GM20431 (cell line): ENCODE data around the gene CPXM2.

ENCODE experiments used
- in situ Hi-C: fragments of 300-500 bp; cut with MseI, MboI; formaldehyde crosslinking; loops from one replicate; pipeline ENCODE4 v1.15.0; 2020; ENCODE audit warnings: low sequenced_read_pairs; ENCODE audit not compliant: unreplicated experiment

The CPXM2 gene

GRCh38 chr10:123855008-123855684, 36.5 kb downstream of the CPXM2 start:
- in situ Hi-C loops: no loop called here

- in situ Hi-C loops: no loop called here
Measured at GRCh38 chr10:123854498-123854897, 37.1 kb downstream of the CPXM2 start.

GRCh38 chr10:123854003-123854402, 37.6 kb downstream of the CPXM2 start:
- in situ Hi-C loops: no loop called here

- in situ Hi-C loops: no loop called here
Measured at GRCh38 chr10:123852411-123852951, 39.1 kb downstream of the CPXM2 start.

GRCh38 chr10:123848564-123849457, 42.8 kb downstream of the CPXM2 start:
- in situ Hi-C loops: no loop called here

- in situ Hi-C loops: no loop called here
Measured at GRCh38 chr10:123847686-123848432, 43.7 kb downstream of the CPXM2 start.

GRCh38 chr10:123843835-123844234, 47.8 kb downstream of the CPXM2 start:
- in situ Hi-C loops: no loop called here

GRCh38 chr10:123842692-123843385, 48.8 kb downstream of the CPXM2 start:
- in situ Hi-C loops: no loop called here

- in situ Hi-C loops: no loop called here
Measured at GRCh38 chr10:123841560-123841959, 50.0 kb downstream of the CPXM2 start.

GRCh38 chr10:123841115-123841514, 50.5 kb downstream of the CPXM2 start:
- in situ Hi-C loops: no loop called here

GRCh38 chr10:123840714-123841113, 50.9 kb downstream of the CPXM2 start:
- in situ Hi-C loops: no loop called here

- in situ Hi-C loops: no loop called here
Measured at GRCh38 chr10:123838596-123839310, 52.9 kb downstream of the CPXM2 start.

- in situ Hi-C loops: no loop called here
Measured at GRCh38 chr10:123837756-123838155, 53.9 kb downstream of the CPXM2 start.

- in situ Hi-C loops: no loop called here
Measured at GRCh38 chr10:123836418-123837145, 55.0 kb downstream of the CPXM2 start.

- in situ Hi-C loops: no loop called here
Measured at GRCh38 chr10:123835575-123835974, 56.0 kb downstream of the CPXM2 start.

GRCh38 chr10:123833170-123833850, 58.3 kb downstream of the CPXM2 start:
- in situ Hi-C loops: no loop called here

GRCh38 chr10:123831259-123831658, 60.3 kb downstream of the CPXM2 start:
- in situ Hi-C loops: no loop called here

GRCh38 chr10:123821136-123821535, 70.5 kb downstream of the CPXM2 start:
- in situ Hi-C loops: no loop called here
